HG03060 (cell line): ENCODE results near the gene STOX1.
"Not testable (repeated sequence)": the region's sequence is repeated elsewhere in the genome, so short reads cannot be mapped to it uniquely, and the experiment has no call there.

Experiments
- ATAC-seq: cut with Tn5 transposase; IDR thresholded peaks from one replicate; pipeline ENCODE4 v1.9.1; 2021; ENCODE audit warnings: low read depth, moderate number of reproducible peaks; ENCODE audit not compliant: unreplicated experiment

Gene STOX1

DNA sequence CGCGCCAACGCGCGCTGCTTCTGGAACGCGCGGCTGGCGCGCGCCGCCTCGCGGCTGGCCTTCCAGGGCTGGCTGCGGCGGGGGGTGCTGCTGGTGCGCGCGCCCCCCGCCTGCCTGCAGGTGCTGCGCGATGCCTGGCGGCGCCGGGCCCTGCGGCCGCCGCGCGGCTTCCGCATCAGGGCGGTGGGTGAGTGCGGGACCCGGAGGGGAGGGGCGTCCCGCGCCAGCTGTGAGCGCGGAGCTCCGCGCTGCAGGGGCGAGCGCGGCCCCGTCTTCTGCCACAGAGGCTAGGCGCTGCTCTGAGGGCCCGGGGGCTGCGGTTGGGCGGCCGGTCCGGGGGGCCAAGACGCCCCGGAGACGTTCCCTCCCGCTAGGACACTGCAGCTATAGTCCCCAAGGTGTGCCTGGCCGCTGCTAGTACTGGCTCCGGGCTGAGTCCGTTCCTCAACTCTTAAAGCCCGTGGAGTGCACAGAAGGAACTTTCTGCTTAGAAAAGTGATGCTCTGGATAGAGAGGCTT lies 811 bp downstream of the STOX1 start:
- ATAC-seq: not testable (repeated sequence)

DNA sequence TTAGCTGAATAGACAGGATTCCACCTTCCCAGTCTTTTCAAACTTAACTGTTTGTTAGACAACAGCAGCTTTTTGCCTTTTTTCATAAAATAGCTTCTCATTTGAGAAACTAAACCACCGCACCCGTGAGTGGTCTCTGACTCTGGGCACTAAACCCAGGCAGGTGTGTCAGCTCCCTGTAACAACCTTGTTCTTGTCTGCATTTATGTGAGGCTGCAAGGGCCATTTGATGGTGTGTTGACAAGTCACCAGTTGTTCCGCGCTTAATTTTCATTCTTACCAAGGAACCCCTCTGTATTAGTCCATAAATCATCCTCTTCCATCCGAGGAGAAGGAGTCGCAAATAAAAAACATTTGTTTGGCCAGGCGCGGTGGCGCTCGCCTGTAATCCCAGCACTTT lies 1.5 kb downstream of the STOX1 start:
- ATAC-seq: no peak

DNA sequence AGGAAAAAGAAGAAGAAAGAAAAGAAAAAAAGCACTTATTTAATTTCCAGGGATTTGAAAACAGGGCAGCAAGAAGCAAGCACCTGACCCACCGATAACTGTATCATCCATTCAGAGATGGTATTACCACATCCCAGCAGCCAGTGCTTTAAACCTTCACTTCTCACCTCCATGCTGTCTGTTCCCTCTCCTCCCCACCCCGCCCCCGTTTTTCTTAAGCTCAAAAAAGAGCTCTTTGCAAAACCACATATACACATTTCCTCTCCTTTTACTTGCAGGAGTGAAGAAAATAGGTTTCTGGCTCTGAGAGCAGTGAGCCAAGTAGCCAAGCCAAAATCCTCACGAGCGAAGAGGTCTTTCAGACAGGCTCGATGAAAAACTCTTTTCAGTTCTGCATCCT lies 2.2 kb downstream of the STOX1 start:
- ATAC-seq: no peak

DNA sequence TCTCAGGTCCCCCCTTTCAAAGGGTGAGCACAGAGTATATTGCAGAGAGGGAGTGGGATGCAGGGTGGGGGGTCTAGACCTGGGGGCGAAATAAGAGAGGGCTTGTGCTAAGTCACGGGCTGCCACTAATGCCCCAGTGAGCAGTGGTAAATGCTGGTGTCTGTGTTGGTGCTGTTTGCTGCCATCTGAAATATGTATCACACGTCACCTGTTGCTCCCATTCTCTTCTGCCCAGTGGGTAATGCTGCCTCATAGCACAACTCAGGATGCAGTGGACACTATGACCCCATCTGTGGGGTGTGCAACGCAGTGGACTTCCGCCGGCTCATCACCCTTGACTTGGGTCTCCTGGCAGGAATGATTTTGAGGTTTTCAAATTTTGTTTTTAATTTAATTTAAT lies 2.6 kb downstream of the STOX1 start:
- no peak for ATAC-seq

DNA sequence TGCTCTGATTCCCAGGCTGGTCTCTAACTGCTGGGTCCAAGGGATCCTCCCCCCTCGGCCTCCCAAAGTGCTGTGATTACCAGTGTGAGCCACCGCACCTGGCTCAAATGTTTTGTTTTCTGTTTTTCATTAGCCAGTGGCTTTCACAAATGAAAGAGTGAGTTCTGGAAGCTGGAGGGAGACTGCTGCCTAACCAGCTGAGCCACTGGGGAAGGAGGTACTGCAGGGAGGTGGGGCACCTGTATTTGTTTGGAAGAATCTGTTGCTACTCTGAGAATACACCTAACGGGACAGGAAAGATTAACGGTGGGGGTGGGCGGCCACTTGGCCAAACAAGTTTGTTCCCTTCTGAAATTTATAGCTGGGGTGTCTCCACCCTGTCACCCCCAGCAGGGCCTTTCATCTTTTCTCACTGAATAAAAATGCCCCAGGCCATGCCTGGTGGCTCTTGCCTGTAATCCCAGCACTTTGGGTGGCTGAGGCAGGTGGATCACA lies 4.7 kb downstream of the STOX1 start:
- ATAC-seq: no peak

DNA sequence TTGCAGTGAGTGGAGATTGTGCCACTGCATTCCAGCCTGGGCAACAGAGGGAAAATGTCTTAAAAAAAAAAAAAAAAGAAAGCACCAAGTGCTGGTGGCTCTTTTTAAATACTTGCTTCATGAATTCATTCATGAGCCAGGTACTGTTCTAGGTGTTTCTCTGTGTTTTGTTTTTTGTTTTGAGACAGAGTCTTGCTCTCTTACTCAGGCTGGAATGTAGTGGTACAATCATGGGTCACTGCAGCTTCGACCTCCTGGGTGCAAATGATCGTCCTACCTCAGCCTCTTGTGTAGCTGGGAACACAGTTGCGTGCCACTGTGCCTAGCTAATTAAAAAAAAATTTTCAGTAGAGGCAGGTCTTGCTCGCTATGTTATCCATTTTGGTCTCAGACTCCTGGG lies 5.3 kb downstream of the STOX1 start:
- ATAC-seq: no peak

DNA sequence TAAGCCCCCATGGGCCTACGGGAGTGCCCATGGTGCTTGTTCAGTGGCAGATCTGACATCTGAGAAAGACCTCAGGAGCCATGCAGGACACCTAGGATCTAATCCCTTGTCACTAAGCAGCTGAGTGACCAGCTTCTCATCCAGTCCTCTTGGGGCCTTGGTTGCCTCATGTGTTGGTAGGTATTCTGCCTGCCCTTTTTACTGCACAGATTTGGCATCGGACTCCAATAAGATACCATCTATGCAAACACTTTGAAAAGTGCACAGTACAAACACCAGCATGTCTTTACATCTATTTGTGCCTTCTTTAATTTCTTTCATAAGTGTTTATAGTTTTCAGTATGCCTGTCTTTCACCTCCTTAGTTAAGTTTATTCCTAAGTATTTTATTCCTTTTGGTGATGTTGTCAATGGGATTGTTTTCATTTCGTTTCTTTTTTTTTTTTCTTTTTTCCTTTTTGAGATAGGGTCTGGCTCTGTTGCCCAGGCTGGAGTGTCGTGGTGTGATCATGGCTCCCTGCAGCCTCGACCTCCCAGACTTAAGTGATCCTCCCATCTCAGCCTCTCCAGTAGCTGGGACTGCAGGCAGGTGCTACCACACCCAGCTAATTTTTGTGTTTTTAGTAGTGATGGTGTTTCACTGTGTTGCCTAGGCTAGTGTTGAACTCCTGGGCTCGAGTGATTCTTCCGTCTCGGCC lies 10.4 kb downstream of the STOX1 start:
- no peak for ATAC-seq

DNA sequence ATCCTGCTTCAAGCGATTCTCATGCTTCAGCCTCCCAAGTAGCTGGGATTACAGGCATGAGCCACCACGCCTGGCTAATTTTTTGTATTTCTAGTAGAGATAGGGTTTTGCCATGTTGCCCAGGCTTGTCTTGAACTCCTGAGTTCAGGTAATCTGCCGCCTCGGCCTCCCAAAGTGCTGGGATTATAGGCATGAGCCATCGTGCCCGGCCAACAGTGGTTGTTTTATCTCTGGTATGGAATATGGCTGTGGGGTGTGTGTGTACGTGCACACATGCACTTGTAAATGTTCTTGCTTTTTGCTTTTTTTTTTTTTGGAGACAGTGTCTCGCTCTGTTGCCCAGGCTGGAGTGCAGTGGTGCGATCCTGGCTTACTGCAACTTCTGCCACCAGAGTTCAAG lies 13.3 kb downstream of the STOX1 start:
- ATAC-seq: not testable (repeated sequence)

DNA sequence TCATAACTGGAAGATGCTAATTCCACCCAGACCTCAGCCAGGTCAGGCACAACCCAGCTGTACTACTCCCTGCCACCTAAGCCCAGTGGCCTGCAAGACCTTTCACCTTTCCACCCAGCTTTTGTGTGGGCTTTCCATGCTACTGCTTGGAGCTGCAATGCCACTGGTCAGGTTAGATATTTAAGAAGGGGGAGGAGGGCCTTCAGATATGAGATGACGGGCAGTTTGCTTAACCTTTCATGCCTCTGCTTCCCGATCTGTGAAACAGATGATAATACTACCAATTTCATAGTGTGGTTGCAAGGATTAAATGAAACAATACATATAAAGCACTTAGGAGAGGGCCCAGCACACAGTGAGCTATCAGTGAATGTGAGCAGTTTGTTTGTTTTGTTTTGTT lies 20.9 kb downstream of the STOX1 start:
- no peak for ATAC-seq

DNA sequence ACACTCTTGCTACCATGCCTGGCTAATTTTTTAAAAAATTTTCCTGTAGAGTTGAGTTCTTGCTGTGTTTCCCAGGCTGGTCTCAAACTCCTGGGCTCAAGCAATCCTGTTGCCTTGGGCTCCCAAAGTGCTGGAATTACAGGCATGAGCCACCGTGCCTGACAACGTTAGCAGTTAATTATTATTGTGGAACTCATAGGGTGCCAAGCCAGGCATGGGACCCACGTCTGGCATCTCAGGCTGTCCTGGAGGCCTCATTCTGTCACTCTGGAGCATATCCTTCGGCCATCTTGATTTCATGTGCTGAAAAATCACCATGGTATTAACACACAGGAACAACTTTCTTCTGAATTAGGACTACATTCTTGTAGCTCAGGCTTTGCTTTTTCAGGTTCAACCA lies 21.5 kb downstream of the STOX1 start:
- no peak for ATAC-seq

DNA sequence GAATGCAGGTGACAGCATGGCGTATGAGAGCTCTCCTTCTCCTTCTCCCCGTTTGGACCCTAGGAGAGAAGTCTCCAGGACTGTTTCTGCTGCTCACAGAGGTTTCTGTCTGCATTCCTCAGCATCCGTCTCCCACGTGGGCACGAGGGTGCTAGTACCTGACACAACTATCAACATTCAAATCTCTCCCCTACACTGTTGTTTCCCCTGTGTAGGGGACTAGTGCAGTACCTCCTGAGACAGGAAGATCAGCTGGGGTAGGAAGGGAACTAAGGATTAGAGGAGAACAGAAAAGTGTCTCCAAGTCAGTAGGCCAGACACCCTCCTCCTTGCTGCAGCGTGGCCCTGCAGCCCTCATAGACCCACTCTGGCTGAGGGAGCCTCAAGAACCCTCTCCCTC lies 29.0 kb downstream of the STOX1 start:
- no peak for ATAC-seq

DNA sequence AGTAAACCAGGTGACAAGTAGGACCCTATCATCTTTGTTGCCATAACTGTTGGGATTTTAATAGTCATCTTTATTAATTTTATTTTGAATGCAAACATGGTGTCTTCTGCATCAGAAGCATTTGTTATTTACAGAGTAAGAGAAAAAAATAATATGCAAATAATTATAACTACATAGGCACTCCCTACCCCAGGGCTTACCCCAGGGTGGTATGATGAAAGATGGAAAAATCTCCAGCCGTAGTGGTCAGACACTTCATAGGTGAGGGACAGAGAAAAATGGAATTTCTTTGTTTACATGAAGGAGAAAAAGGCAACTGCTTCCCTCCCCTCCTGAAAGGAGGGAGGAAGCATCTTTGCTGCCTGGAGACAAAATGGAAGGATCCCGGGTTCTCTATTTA lies 29.7 kb downstream of the STOX1 start:
- no peak for ATAC-seq

DNA sequence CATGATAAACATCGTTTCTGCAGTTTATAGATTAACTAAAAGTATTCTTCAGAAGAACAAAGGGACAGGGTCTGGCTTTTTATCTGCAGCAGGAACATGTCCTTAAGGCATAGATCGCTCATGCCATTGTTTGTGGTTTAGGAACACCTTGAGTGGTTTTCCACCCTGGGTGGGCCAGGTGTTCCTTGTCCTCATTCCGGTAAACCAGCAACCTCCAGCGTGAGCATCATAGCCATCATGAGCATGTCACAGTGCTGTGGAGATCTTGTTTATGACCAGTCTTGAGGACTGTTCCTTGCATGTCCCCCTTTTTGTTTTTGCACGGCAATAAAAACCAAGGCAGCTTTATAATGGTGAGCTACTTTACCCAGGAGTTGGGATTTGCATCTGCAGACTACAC lies 33.9 kb downstream of the STOX1 start:
- no peak for ATAC-seq

DNA sequence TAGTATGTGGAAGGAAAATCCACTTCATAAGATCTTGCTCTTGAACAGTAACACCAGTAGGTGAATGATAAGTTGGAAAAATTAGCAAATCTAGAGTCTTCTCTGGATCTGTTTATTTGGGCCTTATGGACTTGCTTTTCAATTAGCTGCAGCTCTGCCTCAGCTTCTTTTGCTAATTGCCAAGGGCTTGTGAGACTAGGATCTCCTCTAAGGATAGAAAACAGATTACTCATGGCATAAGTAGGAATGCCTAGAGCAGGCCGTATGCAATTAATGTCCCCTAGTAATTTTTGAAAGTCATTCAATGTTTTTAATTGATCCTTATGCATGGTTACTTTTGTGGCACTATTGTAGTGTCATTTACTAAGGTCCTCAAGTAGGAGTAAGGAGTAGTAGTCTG lies 37.3 kb downstream of the STOX1 start:
- ATAC-seq: no peak

DNA sequence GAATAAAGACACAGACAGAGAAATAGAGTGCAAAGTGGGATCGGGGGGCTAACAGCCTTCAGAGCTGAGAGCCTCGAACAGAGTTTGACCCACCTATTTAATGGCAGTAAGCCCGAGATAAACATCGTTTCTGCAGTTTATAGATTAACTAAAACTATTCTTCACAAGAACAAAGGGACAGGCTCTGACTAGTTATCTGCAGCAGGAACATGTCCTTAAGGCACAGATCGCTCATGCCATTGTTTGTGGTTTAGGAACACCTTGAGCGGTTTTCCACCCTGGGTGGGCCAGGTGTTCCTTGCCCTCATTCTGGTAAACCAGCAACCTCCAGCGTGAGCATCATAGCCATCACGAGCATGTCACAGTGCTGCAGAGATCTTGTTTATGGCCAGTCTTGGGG lies 40.8 kb downstream of the STOX1 start:
- ATAC-seq: not testable (repeated sequence)

DNA sequence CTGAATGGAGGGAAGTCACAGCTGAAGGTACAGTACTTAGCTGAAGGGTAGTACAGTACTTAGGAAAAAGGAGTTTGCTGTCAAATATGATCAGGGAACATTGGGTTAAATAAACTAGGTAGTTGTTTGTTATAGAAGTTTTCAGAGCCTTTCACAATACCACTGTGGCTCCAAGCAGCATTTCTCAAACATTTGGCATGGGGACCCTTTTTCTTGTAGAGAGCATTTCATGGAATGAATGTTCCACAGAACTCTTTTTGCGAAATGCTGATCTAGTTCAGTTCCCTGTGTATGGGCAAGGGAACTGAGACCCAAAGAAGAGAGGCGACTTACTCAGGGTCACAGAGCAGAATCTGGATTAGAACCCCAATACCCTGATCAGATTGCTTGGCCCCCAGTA lies 42.3 kb downstream of the STOX1 start:
- ATAC-seq: no peak

DNA sequence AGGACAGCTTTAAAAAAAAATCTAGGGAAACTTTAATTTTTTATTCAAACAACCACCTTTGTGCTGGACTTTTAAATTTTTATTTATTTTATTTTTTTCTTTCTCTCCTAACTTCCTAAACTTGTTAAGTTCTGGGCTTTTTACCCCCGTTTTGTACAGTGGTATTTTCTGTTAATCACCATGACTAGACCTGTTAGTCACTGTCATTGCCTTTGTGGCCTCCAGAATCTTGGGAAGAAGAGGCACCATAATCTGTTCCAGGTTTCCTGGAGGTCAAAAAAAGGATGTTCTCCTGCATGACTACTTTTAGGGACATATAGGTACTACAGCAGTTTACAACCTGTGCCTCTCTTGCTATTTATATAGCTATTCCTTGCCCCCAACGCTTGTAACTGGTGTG lies 42.7 kb downstream of the STOX1 start:
- no peak for ATAC-seq

DNA sequence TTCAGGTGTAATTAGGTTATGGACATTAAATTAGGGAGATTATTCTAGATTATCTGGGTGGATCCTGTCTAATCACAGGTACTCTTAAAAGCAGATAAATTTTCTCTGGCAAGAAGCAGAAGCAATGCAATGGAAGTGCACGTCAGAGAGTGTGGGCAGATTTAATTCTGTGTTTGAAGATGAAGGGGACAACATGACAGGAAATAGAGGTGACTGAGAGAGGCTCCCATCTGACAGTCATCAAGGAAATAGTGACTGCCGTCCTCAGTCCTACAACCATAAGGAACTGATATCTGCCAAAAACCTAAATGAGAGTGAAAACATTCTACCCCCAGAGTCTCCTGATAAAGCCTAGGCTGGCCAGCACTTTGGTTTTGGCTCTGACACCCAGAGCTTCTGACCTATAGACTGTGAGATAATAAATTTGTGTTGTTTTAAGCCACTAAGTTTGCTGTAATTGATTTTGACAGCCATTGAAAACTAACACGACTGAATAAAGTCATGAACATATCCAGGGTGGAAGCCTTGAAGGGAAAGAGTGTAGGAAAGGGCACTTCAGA lies 43.3 kb downstream of the STOX1 start:
- ATAC-seq: no peak

DNA sequence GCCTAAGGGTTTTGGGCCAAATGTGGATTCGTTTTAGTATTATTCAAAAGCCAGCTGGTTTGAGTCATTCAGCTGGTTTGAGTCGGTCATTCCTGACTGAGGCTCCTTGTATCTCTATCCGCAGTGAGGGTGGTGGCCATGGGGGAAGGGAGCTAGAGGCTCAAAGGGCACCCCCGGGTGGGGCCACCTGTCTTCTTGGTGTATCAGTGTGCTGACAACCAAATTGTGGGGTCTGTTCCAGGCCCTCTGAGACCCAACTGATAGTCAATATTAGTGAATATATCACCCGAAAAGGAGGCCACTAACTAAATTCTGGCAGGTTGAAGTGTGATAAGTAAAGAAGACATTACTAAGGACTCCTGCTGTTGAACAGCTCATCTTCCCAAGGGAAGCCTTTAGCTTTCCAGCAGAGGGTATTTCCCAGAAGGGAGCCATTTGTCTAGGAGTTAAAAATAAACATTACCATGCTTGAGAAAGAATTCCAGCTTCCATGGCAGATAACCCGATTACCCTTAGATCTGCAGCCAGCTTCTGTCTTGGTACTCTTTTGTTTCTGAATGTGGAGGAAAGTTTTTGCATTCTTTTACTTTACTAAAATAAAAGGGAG lies 43.9 kb downstream of the STOX1 start:
- no peak for ATAC-seq

DNA sequence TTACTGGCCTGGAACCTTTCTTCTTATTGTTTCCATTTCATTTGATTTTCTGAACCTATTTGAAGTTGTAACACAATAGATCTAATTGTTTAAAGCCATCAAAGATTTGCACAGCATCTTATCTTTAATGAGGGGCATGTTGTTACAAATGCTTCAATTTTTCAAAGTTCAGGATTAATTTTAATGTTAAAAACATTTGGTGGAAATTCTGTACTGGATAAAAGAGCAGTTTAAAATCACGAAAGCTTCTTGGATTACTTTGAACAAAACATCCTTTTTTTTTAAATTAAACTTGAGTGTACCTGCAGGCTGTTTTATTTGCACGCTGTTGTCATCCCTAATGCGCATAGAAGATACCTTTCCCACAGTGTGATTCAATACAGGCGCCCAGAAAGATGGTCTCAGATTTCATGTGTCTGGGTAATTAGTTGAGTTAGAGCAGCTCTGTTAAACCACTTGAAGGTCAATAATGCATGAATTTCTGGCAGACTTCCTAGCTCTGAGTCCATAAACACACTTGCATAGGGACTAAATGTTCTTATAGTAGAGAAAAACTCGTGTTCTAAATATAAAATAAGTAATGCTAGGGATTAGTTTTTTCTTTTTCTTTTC lies 44.5 kb downstream of the STOX1 start:
- no peak for ATAC-seq
